WTC11 (cell line): Measurements from ENCODE around the gene MEP1B. TPM values are rescaled to one million over a fixed set of nuclear protein-coding genes. Genes with fewer than 3 reads are reported as not detected.

Source experiments
- ATAC-seq: fragments of 200-7000 bp; cut with Tn5 transposase; 2 replicates; pipeline ENCODE4 v1.10.0; 2021; ENCODE audit warnings: mild to moderate bottlenecking, moderate library complexity
- CTCF ChIA-PET: fragments of 300-600 bp; sonication (Branson Sonifier 250); formaldehyde crosslinking; loops from one replicate; lab custom pipeline; 2021; ENCODE audit warnings: antibody characterized with exemption; lab: Charles Lee
- POLR2A ChIA-PET: fragments of 350-600 bp; sonication (Branson Sonifier 250); formaldehyde crosslinking; loops from one replicate; lab custom pipeline; 2021; ENCODE audit warnings: antibody characterized with exemption; lab: Charles Lee
- DNase-seq: peaks from one replicate; pipeline ENCODE4 v3.0.0; 2021; ENCODE audit warnings: low spot score
- H3K27ac Mint-ChIP-seq: 2 replicates; pipeline ENCODE4 v1.8.0; 2021; ENCODE audit warnings: mixed read lengths
- H3K27me3 Mint-ChIP-seq: 2 replicates; pipeline ENCODE4 v1.8.0; 2021; ENCODE audit warnings: low read depth, mild to moderate bottlenecking, moderate library complexity, mixed read lengths
- H3K36me3 Mint-ChIP-seq: 2 replicates; pipeline ENCODE4 v1.8.0; 2021; ENCODE audit warnings: mixed read lengths
- H3K4me1 Mint-ChIP-seq: 2 replicates; pipeline ENCODE4 v1.8.0; 2022; ENCODE audit warnings: mixed read lengths
- H3K4me3 Mint-ChIP-seq: 2 replicates; pipeline ENCODE4 v1.8.0; 2021; ENCODE audit warnings: mild to moderate bottlenecking, moderate library complexity, mixed read lengths
- H3K9me3 Mint-ChIP-seq: 2 replicates; pipeline ENCODE4 v1.8.0; 2021; ENCODE audit warnings: mixed read lengths
- CDX4 ChIP-seq: fragments of 250-450 bp; sonication (Bioruptor Pico); IDR thresholded peaks from 2 replicates; pipeline ENCODE4 v1.9.0; 2021; ENCODE audit warnings: moderate library complexity, mild to moderate bottlenecking, inconsistent platforms, borderline replicate concordance
- JAZF1 ChIP-seq: fragments of 250-450 bp; sonication (Bioruptor Pico); IDR thresholded peaks from 2 replicates; pipeline ENCODE4 v1.9.0; 2021; ENCODE audit warnings: moderate library complexity, mild to moderate bottlenecking, inconsistent platforms
- MLX ChIP-seq: sonication (generic); formaldehyde crosslinking; IDR thresholded peaks from 2 replicates; pipeline ENCODE4 v1.8.1; 2023; ENCODE audit warnings: mild to moderate bottlenecking, missing genetic modification reagents, moderate library complexity
- ZBTB21 ChIP-seq: sonication (generic); formaldehyde crosslinking; IDR thresholded peaks from 2 replicates; pipeline ENCODE4 v1.8.1; 2023; ENCODE audit warnings: mild to moderate bottlenecking, missing genetic modification reagents, borderline replicate concordance
- ZMAT4 ChIP-seq: fragments of 250-450 bp; sonication (Bioruptor Pico); IDR thresholded peaks from 2 replicates; pipeline ENCODE4 v1.9.0; 2021; ENCODE audit warnings: mild to moderate bottlenecking
- ZNF138 ChIP-seq: sonication (generic); formaldehyde crosslinking; conservative IDR thresholded peaks from 2 replicates; pipeline ENCODE4 v1.8.1; 2022; ENCODE audit warnings: mild to moderate bottlenecking, moderate library complexity, missing genetic modification reagents
- ZNF512 ChIP-seq: sonication (generic); formaldehyde crosslinking; IDR thresholded peaks from 2 replicates; pipeline ENCODE4 v1.8.1; 2022; ENCODE audit warnings: missing genetic modification reagents, borderline replicate concordance
- total RNA-seq: library from RNA; stranded (reverse); gene quantifications from 3 replicates; pipeline ENCODE4 v1.2.3, GENCODE V29; 2021
- TF ChIP-seq, protein P1 (sequence below): fragments of 250-450 bp; sonication (Bioruptor Pico); IDR thresholded peaks from 2 replicates; pipeline ENCODE4 v1.9.0; 2021; ENCODE audit warnings: mild to moderate bottlenecking, borderline replicate concordance
- TF ChIP-seq, protein P2 (sequence below): sonication (generic); formaldehyde crosslinking; IDR thresholded peaks from 2 replicates; pipeline ENCODE4 v1.8.0; 2022; ENCODE audit warnings: mild to moderate bottlenecking, missing genetic modification reagents
- TF ChIP-seq, protein P3 (sequence below): sonication (generic); formaldehyde crosslinking; conservative IDR thresholded peaks from 2 replicates; pipeline ENCODE4 v1.8.1; 2023; ENCODE audit warnings: mild to moderate bottlenecking, low read depth, missing genetic modification reagents, moderate library complexity
- TF ChIP-seq, protein P4 (sequence below): sonication (generic); formaldehyde crosslinking; IDR thresholded peaks from 2 replicates; pipeline ENCODE4 v1.8.0; 2022; ENCODE audit warnings: mild to moderate bottlenecking, missing genetic modification reagents
- TF ChIP-seq, protein P5 (sequence below): sonication (generic); formaldehyde crosslinking; IDR thresholded peaks from 2 replicates; pipeline ENCODE4 v1.8.0; 2022; ENCODE audit warnings: missing genetic modification reagents
- TF ChIP-seq, protein P6 (sequence below): fragments of 250-450 bp; sonication (Bioruptor Pico); conservative IDR thresholded peaks from 2 replicates; pipeline ENCODE4 v1.9.0; 2021; ENCODE audit warnings: mild to moderate bottlenecking

MEP1B gene
- total RNA-seq, 1 experiment from 2014 or later: not detected

DNA sequence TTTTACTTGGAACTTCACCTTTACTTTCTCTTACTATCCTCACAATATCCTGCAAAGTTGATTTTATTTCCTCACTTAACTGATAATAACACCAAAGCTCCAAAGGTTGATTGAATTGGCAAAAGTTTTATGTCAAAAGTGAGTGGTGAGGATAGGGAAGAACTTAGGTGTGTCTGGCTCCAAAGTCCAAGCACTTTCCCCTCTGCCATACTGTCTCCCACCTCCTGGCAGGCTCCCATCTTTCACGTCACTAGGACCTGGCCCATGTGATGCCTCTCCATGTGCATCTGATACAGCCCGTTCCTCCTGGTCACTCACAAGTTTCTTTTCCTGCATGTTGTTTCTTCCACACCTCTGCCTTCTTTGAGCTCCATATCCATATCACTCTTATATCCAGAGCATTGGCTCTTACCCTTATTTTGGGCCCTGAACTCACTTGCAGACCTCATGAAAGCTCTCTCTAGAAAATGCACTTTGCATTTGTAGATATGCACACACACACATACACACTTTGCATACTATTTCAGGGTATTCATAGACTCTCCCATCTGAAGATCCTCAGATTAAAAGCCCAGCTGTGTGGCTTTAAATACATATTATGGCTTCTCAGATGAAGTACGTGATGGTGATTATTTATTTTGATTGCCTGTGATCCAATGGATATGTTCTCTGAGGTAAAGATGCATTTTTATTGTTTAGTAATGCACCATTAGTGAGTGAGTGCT is 12.3 kb downstream of the MEP1B start (continued):
- no peak for TF ChIP-seq MLX (CRISPR knock-in tag)

DNA sequence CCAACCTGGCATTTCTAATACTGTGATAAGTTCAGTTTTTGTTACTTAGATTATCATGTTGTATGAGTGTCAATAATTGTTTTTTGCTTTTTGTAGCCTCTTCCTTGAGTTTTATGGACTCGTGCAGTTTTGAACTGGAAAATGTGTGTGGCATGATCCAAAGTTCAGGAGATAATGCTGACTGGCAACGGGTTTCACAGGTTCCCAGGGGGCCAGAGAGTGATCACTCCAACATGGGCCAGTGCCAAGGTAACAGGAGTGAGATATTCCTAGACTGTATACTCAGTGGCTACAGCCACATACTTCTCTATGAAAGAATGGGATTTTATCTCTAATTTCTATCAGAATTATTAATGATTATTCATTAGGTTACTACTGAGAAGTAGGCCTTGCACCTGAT is 18.2 kb downstream of the MEP1B start:
- no peaks in the 10 kb centered on the region for H3K36me3 Mint-ChIP-seq
- no peaks in the 10 kb centered on the region for H3K27me3 Mint-ChIP-seq
- DNase-seq: no peak
- H3K27ac Mint-ChIP-seq: no peak overlapping the region
- H3K4me1 Mint-ChIP-seq: no peaks in the 10 kb centered on the region
- no peak for TF ChIP-seq ZBTB21 (CRISPR knock-in tag)
- no peak for TF ChIP-seq ZNF138 (CRISPR knock-in tag)
- TF ChIP-seq, protein P1, sequence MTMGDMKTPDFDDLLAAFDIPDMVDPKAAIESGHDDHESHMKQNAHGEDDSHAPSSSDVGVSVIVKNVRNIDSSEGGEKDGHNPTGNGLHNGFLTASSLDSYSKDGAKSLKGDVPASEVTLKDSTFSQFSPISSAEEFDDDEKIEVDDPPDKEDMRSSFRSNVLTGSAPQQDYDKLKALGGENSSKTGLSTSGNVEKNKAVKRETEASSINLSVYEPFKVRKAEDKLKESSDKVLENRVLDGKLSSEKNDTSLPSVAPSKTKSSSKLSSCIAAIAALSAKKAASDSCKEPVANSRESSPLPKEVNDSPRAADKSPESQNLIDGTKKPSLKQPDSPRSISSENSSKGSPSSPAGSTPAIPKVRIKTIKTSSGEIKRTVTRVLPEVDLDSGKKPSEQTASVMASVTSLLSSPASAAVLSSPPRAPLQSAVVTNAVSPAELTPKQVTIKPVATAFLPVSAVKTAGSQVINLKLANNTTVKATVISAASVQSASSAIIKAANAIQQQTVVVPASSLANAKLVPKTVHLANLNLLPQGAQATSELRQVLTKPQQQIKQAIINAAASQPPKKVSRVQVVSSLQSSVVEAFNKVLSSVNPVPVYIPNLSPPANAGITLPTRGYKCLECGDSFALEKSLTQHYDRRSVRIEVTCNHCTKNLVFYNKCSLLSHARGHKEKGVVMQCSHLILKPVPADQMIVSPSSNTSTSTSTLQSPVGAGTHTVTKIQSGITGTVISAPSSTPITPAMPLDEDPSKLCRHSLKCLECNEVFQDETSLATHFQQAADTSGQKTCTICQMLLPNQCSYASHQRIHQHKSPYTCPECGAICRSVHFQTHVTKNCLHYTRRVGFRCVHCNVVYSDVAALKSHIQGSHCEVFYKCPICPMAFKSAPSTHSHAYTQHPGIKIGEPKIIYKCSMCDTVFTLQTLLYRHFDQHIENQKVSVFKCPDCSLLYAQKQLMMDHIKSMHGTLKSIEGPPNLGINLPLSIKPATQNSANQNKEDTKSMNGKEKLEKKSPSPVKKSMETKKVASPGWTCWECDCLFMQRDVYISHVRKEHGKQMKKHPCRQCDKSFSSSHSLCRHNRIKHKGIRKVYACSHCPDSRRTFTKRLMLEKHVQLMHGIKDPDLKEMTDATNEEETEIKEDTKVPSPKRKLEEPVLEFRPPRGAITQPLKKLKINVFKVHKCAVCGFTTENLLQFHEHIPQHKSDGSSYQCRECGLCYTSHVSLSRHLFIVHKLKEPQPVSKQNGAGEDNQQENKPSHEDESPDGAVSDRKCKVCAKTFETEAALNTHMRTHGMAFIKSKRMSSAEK (CRISPR knock-in tag): no peak
- no peak for TF ChIP-seq CDX4 (CRISPR knock-in tag)
- TF ChIP-seq ZNF512 (CRISPR knock-in tag): no peak
- TF ChIP-seq, protein P2, sequence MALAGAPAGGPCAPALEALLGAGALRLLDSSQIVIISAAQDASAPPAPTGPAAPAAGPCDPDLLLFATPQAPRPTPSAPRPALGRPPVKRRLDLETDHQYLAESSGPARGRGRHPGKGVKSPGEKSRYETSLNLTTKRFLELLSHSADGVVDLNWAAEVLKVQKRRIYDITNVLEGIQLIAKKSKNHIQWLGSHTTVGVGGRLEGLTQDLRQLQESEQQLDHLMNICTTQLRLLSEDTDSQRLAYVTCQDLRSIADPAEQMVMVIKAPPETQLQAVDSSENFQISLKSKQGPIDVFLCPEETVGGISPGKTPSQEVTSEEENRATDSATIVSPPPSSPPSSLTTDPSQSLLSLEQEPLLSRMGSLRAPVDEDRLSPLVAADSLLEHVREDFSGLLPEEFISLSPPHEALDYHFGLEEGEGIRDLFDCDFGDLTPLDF: no peak
- no peak for TF ChIP-seq JAZF1 (CRISPR knock-in tag)
- no peak for TF ChIP-seq ZMAT4 (CRISPR knock-in tag)
- TF ChIP-seq, protein P3, sequence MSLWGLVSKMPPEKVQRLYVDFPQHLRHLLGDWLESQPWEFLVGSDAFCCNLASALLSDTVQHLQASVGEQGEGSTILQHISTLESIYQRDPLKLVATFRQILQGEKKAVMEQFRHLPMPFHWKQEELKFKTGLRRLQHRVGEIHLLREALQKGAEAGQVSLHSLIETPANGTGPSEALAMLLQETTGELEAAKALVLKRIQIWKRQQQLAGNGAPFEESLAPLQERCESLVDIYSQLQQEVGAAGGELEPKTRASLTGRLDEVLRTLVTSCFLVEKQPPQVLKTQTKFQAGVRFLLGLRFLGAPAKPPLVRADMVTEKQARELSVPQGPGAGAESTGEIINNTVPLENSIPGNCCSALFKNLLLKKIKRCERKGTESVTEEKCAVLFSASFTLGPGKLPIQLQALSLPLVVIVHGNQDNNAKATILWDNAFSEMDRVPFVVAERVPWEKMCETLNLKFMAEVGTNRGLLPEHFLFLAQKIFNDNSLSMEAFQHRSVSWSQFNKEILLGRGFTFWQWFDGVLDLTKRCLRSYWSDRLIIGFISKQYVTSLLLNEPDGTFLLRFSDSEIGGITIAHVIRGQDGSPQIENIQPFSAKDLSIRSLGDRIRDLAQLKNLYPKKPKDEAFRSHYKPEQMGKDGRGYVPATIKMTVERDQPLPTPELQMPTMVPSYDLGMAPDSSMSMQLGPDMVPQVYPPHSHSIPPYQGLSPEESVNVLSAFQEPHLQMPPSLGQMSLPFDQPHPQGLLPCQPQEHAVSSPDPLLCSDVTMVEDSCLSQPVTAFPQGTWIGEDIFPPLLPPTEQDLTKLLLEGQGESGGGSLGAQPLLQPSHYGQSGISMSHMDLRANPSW (CRISPR knock-in tag): no peak
- TF ChIP-seq, protein P4, sequence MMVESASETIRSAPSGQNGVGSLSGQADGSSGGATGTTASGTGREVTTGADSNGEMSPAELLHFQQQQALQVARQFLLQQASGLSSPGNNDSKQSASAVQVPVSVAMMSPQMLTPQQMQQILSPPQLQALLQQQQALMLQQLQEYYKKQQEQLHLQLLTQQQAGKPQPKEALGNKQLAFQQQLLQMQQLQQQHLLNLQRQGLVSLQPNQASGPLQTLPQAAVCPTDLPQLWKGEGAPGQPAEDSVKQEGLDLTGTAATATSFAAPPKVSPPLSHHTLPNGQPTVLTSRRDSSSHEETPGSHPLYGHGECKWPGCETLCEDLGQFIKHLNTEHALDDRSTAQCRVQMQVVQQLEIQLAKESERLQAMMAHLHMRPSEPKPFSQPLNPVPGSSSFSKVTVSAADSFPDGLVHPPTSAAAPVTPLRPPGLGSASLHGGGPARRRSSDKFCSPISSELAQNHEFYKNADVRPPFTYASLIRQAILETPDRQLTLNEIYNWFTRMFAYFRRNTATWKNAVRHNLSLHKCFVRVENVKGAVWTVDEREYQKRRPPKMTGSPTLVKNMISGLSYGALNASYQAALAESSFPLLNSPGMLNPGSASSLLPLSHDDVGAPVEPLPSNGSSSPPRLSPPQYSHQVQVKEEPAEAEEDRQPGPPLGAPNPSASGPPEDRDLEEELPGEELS (CRISPR knock-in tag): no peak
- TF ChIP-seq, protein P5, sequence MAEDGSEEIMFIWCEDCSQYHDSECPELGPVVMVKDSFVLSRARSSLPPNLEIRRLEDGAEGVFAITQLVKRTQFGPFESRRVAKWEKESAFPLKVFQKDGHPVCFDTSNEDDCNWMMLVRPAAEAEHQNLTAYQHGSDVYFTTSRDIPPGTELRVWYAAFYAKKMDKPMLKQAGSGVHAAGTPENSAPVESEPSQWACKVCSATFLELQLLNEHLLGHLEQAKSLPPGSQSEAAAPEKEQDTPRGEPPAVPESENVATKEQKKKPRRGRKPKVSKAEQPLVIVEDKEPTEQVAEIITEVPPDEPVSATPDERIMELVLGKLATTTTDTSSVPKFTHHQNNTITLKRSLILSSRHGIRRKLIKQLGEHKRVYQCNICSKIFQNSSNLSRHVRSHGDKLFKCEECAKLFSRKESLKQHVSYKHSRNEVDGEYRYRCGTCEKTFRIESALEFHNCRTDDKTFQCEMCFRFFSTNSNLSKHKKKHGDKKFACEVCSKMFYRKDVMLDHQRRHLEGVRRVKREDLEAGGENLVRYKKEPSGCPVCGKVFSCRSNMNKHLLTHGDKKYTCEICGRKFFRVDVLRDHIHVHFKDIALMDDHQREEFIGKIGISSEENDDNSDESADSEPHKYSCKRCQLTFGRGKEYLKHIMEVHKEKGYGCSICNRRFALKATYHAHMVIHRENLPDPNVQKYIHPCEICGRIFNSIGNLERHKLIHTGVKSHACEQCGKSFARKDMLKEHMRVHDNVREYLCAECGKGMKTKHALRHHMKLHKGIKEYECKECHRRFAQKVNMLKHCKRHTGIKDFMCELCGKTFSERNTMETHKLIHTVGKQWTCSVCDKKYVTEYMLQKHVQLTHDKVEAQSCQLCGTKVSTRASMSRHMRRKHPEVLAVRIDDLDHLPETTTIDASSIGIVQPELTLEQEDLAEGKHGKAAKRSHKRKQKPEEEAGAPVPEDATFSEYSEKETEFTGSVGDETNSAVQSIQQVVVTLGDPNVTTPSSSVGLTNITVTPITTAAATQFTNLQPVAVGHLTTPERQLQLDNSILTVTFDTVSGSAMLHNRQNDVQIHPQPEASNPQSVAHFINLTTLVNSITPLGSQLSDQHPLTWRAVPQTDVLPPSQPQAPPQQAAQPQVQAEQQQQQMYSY: no peak
- TF ChIP-seq, protein P6, sequence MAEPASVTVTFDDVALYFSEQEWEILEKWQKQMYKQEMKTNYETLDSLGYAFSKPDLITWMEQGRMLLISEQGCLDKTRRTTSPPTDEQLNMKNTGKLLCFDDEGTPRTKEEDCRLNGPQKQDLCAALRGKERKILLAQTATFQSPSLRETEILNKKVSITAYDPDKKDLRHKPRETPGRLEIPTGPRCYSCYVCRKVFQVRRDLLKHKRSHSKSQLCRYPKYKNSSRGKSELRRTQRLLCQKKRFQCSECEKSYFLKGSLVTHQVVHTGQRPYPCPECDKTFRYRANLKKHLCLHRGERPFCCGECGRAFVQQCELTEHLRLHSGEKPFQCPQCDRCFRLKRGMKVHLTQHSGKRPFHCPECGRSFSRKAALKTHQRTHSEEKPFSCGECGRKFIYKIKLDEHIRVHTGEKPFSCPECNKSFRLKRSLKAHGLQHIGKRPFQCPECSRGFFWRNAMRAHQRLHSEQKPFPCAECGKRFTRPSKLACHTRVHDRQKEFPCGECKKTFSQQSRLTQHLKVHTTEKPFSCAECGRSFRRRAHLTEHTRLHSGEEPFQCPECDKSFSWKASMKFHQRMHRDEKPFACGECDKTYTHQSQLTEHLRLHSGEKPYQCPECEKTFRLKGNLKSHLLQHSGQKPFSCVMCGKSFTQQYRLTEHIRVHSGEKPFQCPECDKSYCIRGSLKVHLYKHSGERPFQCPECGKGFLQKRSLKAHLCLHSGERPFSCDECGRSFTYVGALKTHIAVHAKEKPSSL (CRISPR knock-in tag): no peak
- TF ChIP-seq, all 79 proteins: peak for 0
- H3K9me3 Mint-ChIP-seq: no peaks in the 10 kb centered on the region
- ATAC-seq: no peak
- CTCF ChIA-PET: interaction anchor here (2.3 kb wide), 1 partner anchor 50 kb away, joined by 4 read pairs; no protein-coding TSS in a partner anchor
- POLR2A ChIA-PET: no interaction called here
- no peak overlapping the region for H3K4me3 Mint-ChIP-seq
